Activated CD4-positive, alpha-beta T cell treated with anti-CD3 and anti-CD28 coated beads, Interleukin-2, amount 10 ng/mL, durations not matched to agents 24 days and 14 days (primary cell): ENCODE data around the gene FUT9. TPM values are rescaled to one million over a fixed set of nuclear protein-coding genes. Genes with fewer than 3 reads are reported as not detected.

Source experiments
- DNase-seq: peaks from one replicate; pipeline ENCODE4 v3.0.0; 2022
- H3K27ac Mint-ChIP-seq: one replicate; pipeline ENCODE4 v1.8.0; 2022; ENCODE audit warnings: mild to moderate bottlenecking, mixed read lengths
- H3K27me3 Mint-ChIP-seq: one replicate; pipeline ENCODE4 v1.8.0; 2022; ENCODE audit warnings: mixed read lengths
- H3K36me3 Mint-ChIP-seq: one replicate; pipeline ENCODE4 v1.8.0; 2022; ENCODE audit warnings: low read depth, mild to moderate bottlenecking, mixed read lengths
- H3K4me1 Mint-ChIP-seq: one replicate; pipeline ENCODE4 v1.8.0; 2021; ENCODE audit warnings: mixed read lengths
- H3K4me3 Mint-ChIP-seq: one replicate; pipeline ENCODE4 v1.8.0; 2022; ENCODE audit warnings: mild to moderate bottlenecking, moderate library complexity, mixed read lengths
- H3K9me3 Mint-ChIP-seq: one replicate; pipeline ENCODE4 v1.8.0; 2021; ENCODE audit warnings: mixed read lengths
- intact Hi-C: fragments of 100-400 bp; cut with micrococcal nuclease; formaldehyde crosslinking; loops from one replicate; pipeline ENCODE4 v1.15.1; 2023
- total RNA-seq: library from RNA; stranded (reverse); gene quantifications from 2 replicates; pipeline ENCODE4 v1.2.3, GENCODE V29; 2022

The FUT9 gene
- total RNA-seq, 1 donor from 2014 or later, result not detected

DNA sequence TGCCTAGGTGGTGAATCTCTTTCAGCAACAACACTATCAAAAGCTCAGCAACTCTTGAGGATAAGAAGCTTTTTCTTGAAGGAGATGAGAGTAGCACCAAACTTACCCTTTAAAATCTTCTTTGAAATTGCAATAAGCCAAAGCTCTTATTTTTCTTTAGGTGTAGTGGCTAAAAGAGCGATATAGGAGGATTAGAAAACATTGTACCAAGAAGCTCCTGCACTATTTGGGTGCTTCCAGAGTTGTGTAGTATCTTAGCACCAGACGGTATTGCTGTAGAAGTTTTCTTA, 1.2 kb downstream of the FUT9 start:
- intact Hi-C loops, result no loop called here
- Mint-ChIP-seq H3K4me3 (no peak overlapping the region), H3K36me3 (no peaks in the 10 kb centered on the region), H3K27ac (no peak overlapping the region), H3K4me1 (no peaks in the 10 kb centered on the region), H3K27me3 (peaks cover 30% of the 10 kb centered on the region), H3K9me3 (no peaks in the 10 kb centered on the region)
- DNase-seq, result no peak

DNA sequence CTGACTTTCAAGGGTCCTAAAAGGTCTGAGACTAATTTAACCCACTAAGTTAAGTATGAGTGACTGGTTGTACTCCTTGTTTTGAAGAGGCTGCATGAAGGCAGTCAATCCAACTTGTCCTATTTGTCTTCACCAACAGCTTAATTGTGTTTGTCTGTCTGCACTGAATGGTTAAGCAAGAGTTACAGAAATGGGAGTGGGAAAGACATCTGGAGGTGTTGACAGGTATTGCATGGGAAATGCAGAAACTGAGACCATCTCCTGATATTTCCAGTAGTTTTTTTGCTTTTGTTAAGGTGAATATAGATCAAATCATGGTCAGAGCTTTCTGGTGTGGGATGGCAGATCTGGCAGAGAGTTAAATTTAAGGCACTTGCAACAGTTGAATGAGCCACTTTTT, 6.5 kb downstream of the FUT9 start:
- H3K4me1 Mint-ChIP-seq, result no peaks in the 10 kb centered on the region
- no peaks in the 10 kb centered on the region for H3K9me3 Mint-ChIP-seq
- intact Hi-C loops, result no loop called here

DNA sequence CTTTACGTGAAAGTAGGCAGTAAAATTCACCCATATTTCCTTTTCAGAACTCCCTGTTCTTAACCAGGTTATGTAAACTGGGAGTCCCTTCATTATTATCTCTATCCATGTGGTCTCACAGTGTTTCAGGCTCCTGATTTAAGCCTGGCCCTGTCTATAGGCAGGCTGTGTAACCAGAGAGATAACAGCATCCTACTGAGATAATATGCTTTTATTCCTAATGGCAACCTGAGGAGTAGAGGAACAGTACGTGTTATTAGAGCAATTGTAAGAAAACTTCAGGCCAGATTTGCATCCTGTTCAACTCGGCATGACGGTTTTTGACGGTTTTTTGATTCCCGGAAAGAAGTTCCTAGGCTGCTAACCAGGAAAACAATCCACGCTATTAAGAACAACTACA, 16.9 kb downstream of the FUT9 start:
- H3K4me3 Mint-ChIP-seq, result no peak overlapping the region
- no peaks in the 10 kb centered on the region for H3K9me3 Mint-ChIP-seq
- H3K4me1 Mint-ChIP-seq, result no peaks in the 10 kb centered on the region
- no peaks in the 10 kb centered on the region for H3K36me3 Mint-ChIP-seq
- DNase-seq, result no peak
- intact Hi-C loops, result no loop called here
- H3K27me3 Mint-ChIP-seq, result no peaks in the 10 kb centered on the region
- H3K27ac Mint-ChIP-seq, result no peak overlapping the region

More for the DNA sequence above, 6.5 kb downstream of the FUT9 start:
- DNase-seq, result no peak
- no peak overlapping the region for H3K4me3 Mint-ChIP-seq
- H3K27me3 Mint-ChIP-seq, result peaks cover under 1% of the 10 kb centered on the region
- no peak overlapping the region for H3K27ac Mint-ChIP-seq
- no peaks in the 10 kb centered on the region for H3K36me3 Mint-ChIP-seq

DNA sequence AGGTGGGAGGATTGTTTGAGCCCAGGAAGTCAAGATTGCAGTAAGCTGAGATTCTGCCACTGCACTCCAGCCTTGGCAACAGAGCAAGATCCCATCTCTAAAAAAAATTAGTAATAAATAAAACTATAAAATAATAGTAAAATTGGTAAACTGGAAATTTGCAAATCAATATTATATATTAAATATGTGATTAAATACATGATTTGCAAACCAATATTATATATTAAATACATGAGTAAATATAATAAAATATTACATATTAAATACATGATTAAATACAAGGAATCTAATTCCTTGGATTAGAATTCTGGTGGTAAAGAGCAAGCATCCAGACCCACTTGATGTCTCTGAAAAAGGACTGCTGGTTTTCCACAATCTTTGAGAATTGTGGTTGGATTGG, 35.8 kb downstream of the FUT9 start:
- H3K4me1 Mint-ChIP-seq, result no peaks in the 10 kb centered on the region
- no peak overlapping the region for H3K27ac Mint-ChIP-seq
- H3K36me3 Mint-ChIP-seq, result no peaks in the 10 kb centered on the region
- H3K4me3 Mint-ChIP-seq, result no peak overlapping the region
- DNase-seq, result no peak
- intact Hi-C loops, result no loop called here
- no peaks in the 10 kb centered on the region for H3K9me3 Mint-ChIP-seq
- no peaks in the 10 kb centered on the region for H3K27me3 Mint-ChIP-seq

DNA sequence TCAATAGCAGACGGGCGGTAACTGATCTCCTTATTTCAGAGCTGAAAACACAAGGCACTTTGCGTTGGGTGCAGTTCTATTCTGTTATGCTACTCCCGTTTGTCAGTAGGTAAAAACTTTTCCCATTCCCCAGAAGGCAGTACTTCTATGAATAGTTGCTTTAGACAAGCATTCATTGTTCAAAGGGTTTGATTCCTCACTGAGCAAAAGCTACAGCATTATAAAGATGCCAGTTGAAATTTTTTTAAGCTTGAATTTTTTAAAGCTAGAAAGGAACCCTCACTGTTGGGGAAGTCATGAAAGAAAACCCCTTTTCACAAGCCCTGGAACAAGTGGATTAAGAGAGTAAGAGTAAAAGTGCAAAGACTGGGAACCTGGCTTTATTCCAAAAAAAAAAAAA, 42.3 kb downstream of the FUT9 start:
- Mint-ChIP-seq H3K9me3 (no peaks in the 10 kb centered on the region), H3K27ac (no peak overlapping the region), H3K27me3 (no peaks in the 10 kb centered on the region), H3K36me3 (no peaks in the 10 kb centered on the region), H3K4me3 (no peak overlapping the region), H3K4me1 (no peaks in the 10 kb centered on the region)
- DNase-seq, result no peak
- intact Hi-C loops, result no loop called here

DNA sequence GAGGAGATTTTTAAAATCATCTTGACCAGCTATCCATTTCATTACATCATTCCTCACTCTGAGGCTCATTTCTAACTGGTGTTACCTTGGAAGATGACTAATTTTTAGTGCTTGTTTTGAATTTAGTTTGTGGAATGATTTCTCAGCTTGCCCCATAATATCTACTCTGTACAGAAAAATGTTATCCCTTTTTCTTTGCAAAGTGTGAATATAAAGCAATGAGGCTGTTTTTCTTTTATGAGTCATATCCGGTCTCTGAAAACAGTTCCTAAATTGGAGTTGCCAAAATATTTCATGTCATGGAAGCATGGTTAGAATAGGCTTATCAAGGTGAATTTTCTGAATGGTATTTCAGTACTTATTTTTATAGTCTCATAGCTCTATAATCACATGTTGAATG, 43.8 kb downstream of the FUT9 start:
- no peak for DNase-seq
- Mint-ChIP-seq H3K9me3 (no peaks in the 10 kb centered on the region), H3K4me1 (no peaks in the 10 kb centered on the region), H3K4me3 (no peak overlapping the region), H3K36me3 (no peaks in the 10 kb centered on the region), H3K27me3 (no peaks in the 10 kb centered on the region), H3K27ac (no peak overlapping the region)
- intact Hi-C loops, result no loop called here

DNA sequence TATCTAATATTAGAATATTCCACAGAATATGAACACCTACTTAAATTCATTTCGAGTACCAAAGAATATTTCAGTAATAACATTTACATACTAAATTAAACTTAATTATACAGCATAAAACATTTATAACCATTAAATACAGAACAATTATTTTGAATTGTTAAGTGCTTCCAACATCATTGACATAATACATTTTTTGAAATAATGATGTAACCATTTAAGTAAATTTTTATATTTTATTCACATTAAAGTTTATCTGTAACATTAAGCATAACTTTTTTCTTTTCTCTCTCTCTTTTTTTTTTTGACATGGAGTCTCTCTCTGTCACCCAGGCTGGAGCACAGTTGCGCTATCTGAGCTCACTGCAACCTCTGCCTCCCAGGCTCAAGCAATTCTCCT, 44.5 kb downstream of the FUT9 start:
- intact Hi-C loops, result no loop called here
- Mint-ChIP-seq H3K4me1 (no peaks in the 10 kb centered on the region), H3K4me3 (no peak overlapping the region)

DNA sequence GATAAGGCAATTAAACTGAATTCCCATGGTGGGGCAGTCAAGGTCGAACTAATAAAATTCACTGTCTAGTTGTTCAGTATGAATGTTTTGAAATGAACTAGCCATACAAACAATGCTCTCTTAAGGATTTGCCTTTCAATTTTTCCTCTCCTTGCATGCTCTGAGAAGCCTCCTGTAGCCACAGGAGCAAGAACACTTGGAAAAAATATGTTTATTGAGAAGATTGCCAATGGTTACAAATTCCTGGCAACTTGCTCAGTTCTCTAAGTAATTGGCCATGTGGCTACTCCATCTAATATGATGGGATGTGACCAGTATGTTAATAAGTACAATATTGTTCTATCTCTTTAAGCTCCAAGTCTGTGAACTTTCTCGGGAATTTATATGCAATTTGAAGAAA, 49.4 kb downstream of the FUT9 start:
- Mint-ChIP-seq H3K4me3 (no peak overlapping the region), H3K27ac (no peak overlapping the region), H3K9me3 (no peaks in the 10 kb centered on the region), H3K36me3 (no peaks in the 10 kb centered on the region), H3K4me1 (no peaks in the 10 kb centered on the region), H3K27me3 (no peaks in the 10 kb centered on the region)
- no peak for DNase-seq
- intact Hi-C loops, result no loop called here

More for the DNA sequence above, 44.5 kb downstream of the FUT9 start:
- no peak overlapping the region for H3K27ac Mint-ChIP-seq
- no peaks in the 10 kb centered on the region for H3K36me3 Mint-ChIP-seq
- no peaks in the 10 kb centered on the region for H3K9me3 Mint-ChIP-seq
- no peak for DNase-seq
- no peaks in the 10 kb centered on the region for H3K27me3 Mint-ChIP-seq

DNA sequence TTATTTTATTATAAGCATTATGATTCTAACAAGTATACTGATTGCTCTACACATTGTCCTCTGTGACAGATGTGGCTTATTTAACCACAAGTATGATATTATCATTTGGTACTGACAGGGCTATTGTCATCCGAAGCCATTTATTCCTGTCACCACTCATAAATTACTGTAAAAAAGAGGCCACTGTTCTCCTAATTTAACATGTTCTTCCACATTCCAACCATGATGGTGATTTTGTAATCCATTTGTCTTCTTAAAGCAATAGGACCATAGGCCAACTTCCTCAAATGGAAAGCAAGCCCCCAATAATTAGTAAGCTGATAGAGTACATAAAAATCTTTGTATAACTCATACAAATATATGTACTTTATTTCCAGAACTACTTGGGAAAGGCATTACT, 50.6 kb downstream of the FUT9 start:
- no peaks in the 10 kb centered on the region for H3K36me3 Mint-ChIP-seq
- H3K27me3 Mint-ChIP-seq, result no peaks in the 10 kb centered on the region
- intact Hi-C loops, result no loop called here
- H3K9me3 Mint-ChIP-seq, result no peaks in the 10 kb centered on the region
- DNase-seq, result no peak
- H3K27ac Mint-ChIP-seq, result no peak overlapping the region
- H3K4me3 Mint-ChIP-seq, result no peak overlapping the region
- H3K4me1 Mint-ChIP-seq, result no peaks in the 10 kb centered on the region

DNA sequence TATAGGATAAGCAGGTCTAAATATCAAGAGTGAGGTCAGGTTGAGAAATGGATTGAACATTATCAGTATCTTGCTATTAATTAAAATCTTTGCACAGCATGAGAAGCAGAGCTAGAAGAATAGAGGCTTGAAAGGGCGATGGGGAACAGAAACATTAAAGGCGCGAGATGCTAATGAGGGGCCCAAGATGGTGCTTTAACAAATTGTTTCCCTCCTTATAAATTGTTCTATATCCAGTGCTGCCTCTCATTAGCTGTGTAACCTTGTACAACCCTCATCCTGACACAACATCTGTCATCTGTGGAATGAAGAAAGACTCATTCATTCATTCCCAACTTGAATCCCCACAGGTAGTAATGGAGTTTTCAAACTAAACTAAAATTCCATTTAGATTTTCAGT, 57.8 kb downstream of the FUT9 start:
- no peaks in the 10 kb centered on the region for H3K27me3 Mint-ChIP-seq
- no peak overlapping the region for H3K27ac Mint-ChIP-seq
- no peaks in the 10 kb centered on the region for H3K36me3 Mint-ChIP-seq
- intact Hi-C loops, result no loop called here
- no peak for DNase-seq
- H3K9me3 Mint-ChIP-seq, result no peaks in the 10 kb centered on the region
- H3K4me1 Mint-ChIP-seq, result no peaks in the 10 kb centered on the region
- H3K4me3 Mint-ChIP-seq, result no peak overlapping the region

DNA sequence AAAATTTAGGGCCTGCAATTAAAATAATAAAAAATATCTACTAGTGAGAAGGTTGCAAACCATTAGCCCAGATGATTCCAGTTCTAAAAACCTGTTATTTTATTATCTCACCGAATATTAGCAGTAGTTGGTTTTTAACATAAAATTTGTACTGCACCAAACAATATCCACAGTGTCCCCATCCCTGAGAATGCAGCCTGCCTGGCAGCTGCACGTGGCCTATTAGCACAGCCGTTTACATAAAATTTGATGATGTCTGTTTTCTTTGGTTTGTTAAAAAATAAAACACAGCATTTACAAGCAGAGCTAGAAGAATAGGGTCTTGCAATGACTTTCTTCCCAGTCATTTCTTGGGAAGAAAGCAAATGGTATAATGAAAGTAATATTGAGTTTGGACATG, 58.2 kb downstream of the FUT9 start:
- Mint-ChIP-seq H3K27me3 (no peaks in the 10 kb centered on the region), H3K4me3 (no peak overlapping the region), H3K36me3 (no peaks in the 10 kb centered on the region), H3K4me1 (no peaks in the 10 kb centered on the region), H3K9me3 (no peaks in the 10 kb centered on the region), H3K27ac (no peak overlapping the region)
- intact Hi-C loops, result no loop called here
- no peak for DNase-seq

DNA sequence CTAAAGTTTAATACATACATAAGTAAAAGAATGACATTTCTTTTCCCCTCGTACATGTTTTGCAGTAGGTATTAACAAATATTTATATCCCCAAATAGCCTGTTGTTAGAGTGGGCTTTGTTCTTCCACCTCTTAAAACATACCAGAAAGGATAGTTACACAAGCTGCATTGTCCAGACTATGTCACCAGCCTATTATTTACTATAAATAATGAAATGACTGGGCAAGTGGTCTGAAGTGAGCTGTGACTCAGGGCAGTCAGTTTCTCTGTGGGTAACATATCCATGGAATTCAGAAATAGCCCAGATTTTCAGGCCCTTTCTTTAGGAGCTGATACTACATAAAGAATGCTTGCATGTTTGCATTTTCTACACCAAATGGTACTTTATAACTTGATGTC, 60.1 kb downstream of the FUT9 start:
- Mint-ChIP-seq H3K27ac (no peak overlapping the region), H3K4me3 (no peak overlapping the region), H3K27me3 (no peaks in the 10 kb centered on the region), H3K4me1 (no peaks in the 10 kb centered on the region), H3K36me3 (no peaks in the 10 kb centered on the region), H3K9me3 (no peaks in the 10 kb centered on the region)
- DNase-seq, result no peak
- intact Hi-C loops, result no loop called here

DNA sequence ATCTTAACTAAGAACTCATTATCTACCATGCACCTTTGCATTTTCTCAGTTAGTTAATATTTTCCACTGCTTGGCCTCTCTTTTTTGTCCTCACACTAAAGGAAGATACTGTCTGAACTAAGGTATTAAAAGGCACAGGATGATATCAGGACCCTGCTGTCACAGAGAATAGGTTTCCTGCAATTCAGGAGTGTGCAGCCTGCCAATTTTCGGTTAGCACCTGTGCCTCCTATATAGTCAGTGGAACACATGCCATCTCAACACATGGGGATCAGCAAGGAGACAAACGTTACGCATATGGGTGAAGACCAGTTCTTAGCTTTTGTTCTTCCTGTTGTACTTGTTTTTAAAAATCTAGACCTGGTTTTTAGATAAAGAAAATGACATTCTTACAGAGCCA, 71.0 kb downstream of the FUT9 start:
- Mint-ChIP-seq H3K4me1 (no peaks in the 10 kb centered on the region), H3K9me3 (no peaks in the 10 kb centered on the region), H3K36me3 (no peaks in the 10 kb centered on the region), H3K4me3 (no peak overlapping the region), H3K27ac (no peak overlapping the region), H3K27me3 (no peaks in the 10 kb centered on the region)
- intact Hi-C loops, result no loop called here
- DNase-seq, result no peak

DNA sequence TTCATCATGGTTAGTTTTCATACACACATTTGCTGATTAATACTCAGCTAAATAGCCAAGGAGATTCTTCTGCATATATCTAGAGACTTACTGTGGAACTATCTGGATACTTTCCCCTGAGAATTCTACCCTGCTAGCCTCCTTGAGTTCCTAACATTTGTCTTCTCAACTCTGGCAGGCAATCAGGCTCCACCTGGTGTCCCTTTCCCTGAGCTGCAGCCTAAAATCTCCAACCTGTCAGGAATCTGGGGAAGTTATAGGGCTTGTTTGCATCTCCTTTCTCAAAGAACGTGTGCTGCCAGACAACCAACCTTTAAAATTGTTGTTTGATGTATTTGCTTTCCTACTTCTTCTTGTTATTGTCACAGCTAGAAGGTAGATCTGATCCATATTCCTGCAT, 73.4 kb downstream of the FUT9 start:
- no peaks in the 10 kb centered on the region for H3K9me3 Mint-ChIP-seq
- no peak overlapping the region for H3K4me3 Mint-ChIP-seq

DNA sequence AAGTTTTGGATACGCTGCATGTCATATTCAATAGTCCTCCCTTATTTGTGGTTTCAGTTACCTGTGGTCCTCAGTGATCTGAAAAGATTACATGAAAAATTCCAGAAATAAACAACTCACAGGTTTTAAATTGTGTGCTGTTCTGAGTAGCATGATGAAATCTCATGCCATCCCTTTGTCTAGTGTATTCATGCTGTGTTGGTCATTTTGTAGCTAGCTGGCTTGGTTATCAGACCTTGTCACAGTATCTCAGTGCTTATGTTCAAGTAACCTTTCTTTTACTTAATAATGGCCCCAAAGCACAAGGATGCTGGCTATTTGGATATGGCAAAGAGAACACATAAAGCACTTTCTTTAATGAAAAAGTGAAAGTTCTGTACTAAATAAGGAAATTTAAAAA, 78.3 kb downstream of the FUT9 start:
- Mint-ChIP-seq H3K27me3 (no peaks in the 10 kb centered on the region), H3K4me1 (no peaks in the 10 kb centered on the region), H3K27ac (no peak overlapping the region), H3K9me3 (no peaks in the 10 kb centered on the region), H3K4me3 (no peak overlapping the region), H3K36me3 (no peaks in the 10 kb centered on the region)
- intact Hi-C loops, result no loop called here
- DNase-seq, result no peak

More for the DNA sequence above, 73.4 kb downstream of the FUT9 start:
- H3K27ac Mint-ChIP-seq, result no peak overlapping the region
- no peaks in the 10 kb centered on the region for H3K36me3 Mint-ChIP-seq
- intact Hi-C loops, result no loop called here
- H3K4me1 Mint-ChIP-seq, result no peaks in the 10 kb centered on the region
- no peak for DNase-seq
- no peaks in the 10 kb centered on the region for H3K27me3 Mint-ChIP-seq

DNA sequence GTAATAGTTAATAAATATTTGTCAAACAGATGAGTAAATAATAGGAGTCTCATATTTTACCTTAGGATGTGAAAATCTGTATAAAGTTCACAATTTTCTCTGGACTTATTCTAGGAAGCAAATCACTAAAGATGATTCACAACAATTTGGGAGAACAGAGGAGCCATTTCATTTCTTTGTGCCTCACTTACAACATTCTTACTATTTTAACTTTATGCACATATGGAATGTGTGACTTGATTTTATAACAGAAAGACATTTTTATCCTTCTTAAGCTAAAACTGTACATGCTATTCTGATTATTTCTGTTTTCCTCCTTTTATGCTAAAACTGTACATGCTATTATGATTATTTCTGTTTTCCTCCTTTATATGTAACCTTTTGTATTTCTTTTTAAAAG, 83.3 kb downstream of the FUT9 start:
- Mint-ChIP-seq H3K9me3 (no peaks in the 10 kb centered on the region), H3K27me3 (no peaks in the 10 kb centered on the region), H3K27ac (no peak overlapping the region), H3K36me3 (no peaks in the 10 kb centered on the region), H3K4me1 (no peaks in the 10 kb centered on the region), H3K4me3 (no peak overlapping the region)
- DNase-seq, result no peak
- intact Hi-C loops, result no loop called here
